ENCODE measurements around the gene NTSR2. TPM values are rescaled to one million over a fixed set of nuclear protein-coding genes. Genes with fewer than 3 reads are reported as not detected.

NTSR2 gene
- total RNA-seq, 1 donor from 2014 or later, result not detected

GRCh38 chr2:11622611-11623010, 47.4 kb downstream of the NTSR2 start:
- Histone ChIP-seq H3K4me3 (ENCODE audit: insufficient read depth, low read depth, low read length) (no peak overlapping the region), H3K36me3 (ENCODE audit: insufficient read depth, low read length) (no peaks in the 10 kb centered on the region), H3K4me1 (ENCODE audit: insufficient read depth, low read length) (no peaks in the 10 kb centered on the region), H3K27me3 (ENCODE audit: insufficient read depth, low read length) (peaks cover 10% of the 10 kb centered on the region), H4K20me1 (ENCODE audit: insufficient read depth, low read length) (no peaks in the 10 kb centered on the region), H3K79me2 (ENCODE audit: insufficient read depth, low read length) (no peaks in the 10 kb centered on the region), H3K4me2 (ENCODE audit: low read length) (no peak overlapping the region), H3K27ac (ENCODE audit: low read depth, low read length) (no peak overlapping the region), H2AFZ (ENCODE audit: low read depth, low read length) (no peak overlapping the region), H3K9ac (ENCODE audit: low read length) (no peak overlapping the region), H3K9me3 (ENCODE audit: insufficient read depth, low read depth, low read length) (no peaks in the 10 kb centered on the region)
- H3K4me1 Mint-ChIP-seq (ENCODE audit: low read depth, unreplicated experiment), result peaks cover 8% of the 10 kb centered on the region
- no peaks in the 10 kb centered on the region for H3K27me3 Mint-ChIP-seq (ENCODE audit: low read depth, unreplicated experiment)
- peaks cover 7% of the 10 kb centered on the region for H3K9me3 Mint-ChIP-seq (ENCODE audit: unreplicated experiment)
- H3K36me3 Mint-ChIP-seq (ENCODE audit: low read depth, unreplicated experiment), result peaks cover 24% of the 10 kb centered on the region
- H3K4me3 Mint-ChIP-seq (ENCODE audit: unreplicated experiment), result peak overlapping the region; percentile 18
- peak overlapping the region; percentile 31 for H3K27ac Mint-ChIP-seq (ENCODE audit: unreplicated experiment)
- TF ChIP-seq CTCF (IDR thresholded peaks at IDR 0.05; ENCODE audit: insufficient read depth, low read depth, low read length) (no peak), EZH2 (IDR thresholded peaks at IDR 0.05; ENCODE audit: insufficient read depth, low read length) (no peak)
- DNase-seq (ENCODE audit: low read depth) (no peak), FAIRE-seq (no peak)

DNA sequence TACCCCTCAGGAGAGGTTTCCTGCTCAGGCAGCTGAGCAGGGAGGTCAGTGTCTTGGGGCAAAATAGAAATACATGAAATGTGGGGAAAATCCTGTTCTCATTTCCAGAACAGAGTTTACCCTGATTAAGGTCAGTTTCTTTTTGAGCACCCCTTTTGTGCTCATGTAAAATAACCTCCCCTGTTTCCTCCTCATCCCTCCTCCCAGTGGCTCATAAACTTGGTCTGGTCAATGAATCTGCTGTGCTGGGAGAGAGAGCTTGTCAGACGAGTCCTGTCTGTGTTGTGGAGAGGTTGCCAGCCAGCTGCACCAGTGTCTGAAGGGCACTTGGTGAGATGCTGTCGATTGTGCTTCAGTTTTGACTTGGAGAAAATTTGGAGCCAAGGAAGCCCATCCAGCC, 48.6 kb downstream of the NTSR2 start:
- no peak overlapping the region for H3K27ac ChIP-seq (ENCODE audit: low read depth, low read length)
- no peaks in the 10 kb centered on the region for H4K20me1 ChIP-seq (ENCODE audit: insufficient read depth, low read length)
- H2AFZ ChIP-seq (ENCODE audit: low read depth, low read length), result no peak overlapping the region
- H3K4me2 ChIP-seq (ENCODE audit: low read length), result no peak overlapping the region
- H3K9me3 ChIP-seq (ENCODE audit: insufficient read depth, low read depth, low read length), result no peaks in the 10 kb centered on the region
- H3K79me2 ChIP-seq (ENCODE audit: insufficient read depth, low read length), result no peaks in the 10 kb centered on the region
- H3K4me3 Mint-ChIP-seq (ENCODE audit: unreplicated experiment), result no peak overlapping the region
- peaks cover 10% of the 10 kb centered on the region for H3K27me3 ChIP-seq (ENCODE audit: insufficient read depth, low read length)
- H3K4me3 ChIP-seq (ENCODE audit: insufficient read depth, low read depth, low read length), result no peak overlapping the region
- no peaks in the 10 kb centered on the region for H3K9me3 Mint-ChIP-seq (ENCODE audit: unreplicated experiment)
- TF ChIP-seq EZH2 (IDR thresholded peaks at IDR 0.05; ENCODE audit: insufficient read depth, low read length), result no peak
- TF ChIP-seq CTCF (IDR thresholded peaks at IDR 0.05; ENCODE audit: insufficient read depth, low read depth, low read length), result no peak
- H3K27me3 Mint-ChIP-seq (ENCODE audit: low read depth, unreplicated experiment), result no peaks in the 10 kb centered on the region
- no peak overlapping the region for H3K9ac ChIP-seq (ENCODE audit: low read length)
- no peaks in the 10 kb centered on the region for H3K4me1 ChIP-seq (ENCODE audit: insufficient read depth, low read length)
- H3K36me3 ChIP-seq (ENCODE audit: insufficient read depth, low read length), result no peaks in the 10 kb centered on the region
- H3K27ac Mint-ChIP-seq (ENCODE audit: unreplicated experiment), result no peak overlapping the region
- FAIRE-seq, result no peak
- H3K36me3 Mint-ChIP-seq (ENCODE audit: low read depth, unreplicated experiment), result peaks cover 17% of the 10 kb centered on the region
- no peak for DNase-seq (ENCODE audit: low read depth)
- H3K4me1 Mint-ChIP-seq (ENCODE audit: low read depth, unreplicated experiment), result peaks cover 8% of the 10 kb centered on the region

DNA sequence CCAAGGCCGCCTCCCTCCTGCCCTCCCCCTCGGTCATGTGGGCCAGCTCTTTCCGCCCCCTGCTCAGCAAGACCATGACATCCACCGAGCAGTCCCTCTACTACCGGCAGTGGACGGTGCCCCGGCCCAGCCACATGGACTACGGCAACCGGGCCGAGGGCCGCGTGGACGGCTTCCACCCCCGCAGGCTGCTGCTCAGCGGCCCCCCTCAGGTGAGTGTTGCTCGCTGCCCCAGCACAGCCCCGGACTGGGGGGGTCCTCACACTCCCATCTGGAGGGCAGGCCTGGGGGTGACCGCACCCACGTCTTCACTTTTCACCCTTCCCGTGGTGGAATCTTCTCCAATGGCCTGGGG, 51.3 kb downstream of the NTSR2 start:
- Histone ChIP-seq H3K4me3 (ENCODE audit: insufficient read depth, low read depth, low read length) (no peak overlapping the region), H3K9ac (ENCODE audit: low read length) (no peak overlapping the region), H3K27ac (ENCODE audit: low read depth, low read length) (no peak overlapping the region), H3K36me3 (ENCODE audit: insufficient read depth, low read length) (no peaks in the 10 kb centered on the region), H3K27me3 (ENCODE audit: insufficient read depth, low read length) (peaks cover 13% of the 10 kb centered on the region), H3K79me2 (ENCODE audit: insufficient read depth, low read length) (no peaks in the 10 kb centered on the region), H4K20me1 (ENCODE audit: insufficient read depth, low read length) (no peaks in the 10 kb centered on the region), H3K9me3 (ENCODE audit: insufficient read depth, low read depth, low read length) (no peaks in the 10 kb centered on the region), H3K4me1 (ENCODE audit: insufficient read depth, low read length) (no peaks in the 10 kb centered on the region), H2AFZ (ENCODE audit: low read depth, low read length) (no peak overlapping the region), H3K4me2 (ENCODE audit: low read length) (no peak overlapping the region)
- TF ChIP-seq CTCF (IDR thresholded peaks at IDR 0.05; ENCODE audit: insufficient read depth, low read depth, low read length) (no peak), EZH2 (IDR thresholded peaks at IDR 0.05; ENCODE audit: insufficient read depth, low read length) (no peak)
- no peak overlapping the region for H3K4me3 Mint-ChIP-seq (ENCODE audit: unreplicated experiment)
- no peak for DNase-seq (ENCODE audit: low read depth)
- H3K36me3 Mint-ChIP-seq (ENCODE audit: low read depth, unreplicated experiment), result peaks cover 13% of the 10 kb centered on the region
- H3K4me1 Mint-ChIP-seq (ENCODE audit: low read depth, unreplicated experiment), result peaks cover 8% of the 10 kb centered on the region
- no peaks in the 10 kb centered on the region for H3K9me3 Mint-ChIP-seq (ENCODE audit: unreplicated experiment)
- no peaks in the 10 kb centered on the region for H3K27me3 Mint-ChIP-seq (ENCODE audit: low read depth, unreplicated experiment)
- no peak overlapping the region for H3K27ac Mint-ChIP-seq (ENCODE audit: unreplicated experiment)
- no peak for FAIRE-seq
